ENCODE data around the gene ADA. TPM values are rescaled to one million over a fixed set of nuclear protein-coding genes. Genes with fewer than 3 reads are reported as not detected.
"Not testable (repeated sequence)": the region's sequence is repeated elsewhere in the genome, so short reads cannot be mapped to it uniquely, and the experiment has no call there.

The ADA gene
- total RNA-seq, 4 donors from 2014 or later, result 1.6 to 25.6 (median 5.0) TPM

- DNase-seq, result no peak
Observed at GRCh38 chr20:44590980-44591778, 60.3 kb downstream of the ADA start.

GRCh38 chr20:44589537-44589936 lies 62.0 kb downstream of the ADA start:
- Histone ChIP-seq H3K36me3 (peaks cover 0 to 16% (median 0%) of the 10 kb centered on the region in 3 donors), H3K27me3 (no peaks in the 10 kb centered on the region), H3K4me1 (peaks cover 0 to 18% (median 3%) of the 10 kb centered on the region in 4 donors), H3K4me3 (no peak overlapping the region), H3K27ac (peak overlapping the region in 1 of 4 donors; percentile 82), H3K9me3 (no peaks in the 10 kb centered on the region)
- TF ChIP-seq POLR2A (IDR thresholded peaks at IDR 0.05) (no peak), CTCF (IDR thresholded peaks at IDR 0.05) (no peak)
- no peak for DNase-seq

More at GRCh38 chr20:44590980-44591778, 60.3 kb downstream of the ADA start:
- TF ChIP-seq POLR2A (IDR thresholded peaks at IDR 0.05) (no peak), CTCF (IDR thresholded peaks at IDR 0.05) (no peak)
- Histone ChIP-seq H3K9me3 (no peaks in the 10 kb centered on the region), H3K36me3 (peaks cover 0 to 16% (median 0%) of the 10 kb centered on the region in 3 donors), H3K27me3 (no peaks in the 10 kb centered on the region), H3K4me3 (no peak overlapping the region), H3K4me1 (peaks cover 0 to 16% (median 3%) of the 10 kb centered on the region in 4 donors), H3K27ac (peak overlapping the region in 1 of 4 donors; percentile 50)

- Histone ChIP-seq H3K36me3 (peaks cover 0 to 16% (median 0%) of the 10 kb centered on the region in 3 donors), H3K27ac (peak overlapping the region in 2 of 4 donors; percentile 56 to 82), H3K4me1 (peaks cover 0 to 11% (median 2%) of the 10 kb centered on the region in 4 donors)
- not testable (repeated sequence) for DNase-seq, H3K9me3 ChIP-seq, H3K27me3 ChIP-seq, H3K4me3 ChIP-seq
Observed at GRCh38 chr20:44588321-44588720, 63.2 kb downstream of the ADA start.

GRCh38 chr20:44587035-44587980 lies 64.2 kb downstream of the ADA start:
- peaks cover 0 to 11% (median 2%) of the 10 kb centered on the region in 4 donors for H3K4me1 ChIP-seq
- no peaks in the 10 kb centered on the region for H3K9me3 ChIP-seq
- peak overlapping the region; percentile 25 to 88 (median 69) for H3K27ac ChIP-seq
- peak in 1 of 3 donors; percentile 35 for DNase-seq
- TF ChIP-seq CTCF (IDR thresholded peaks at IDR 0.05), result no peak
- no peak for TF ChIP-seq POLR2A (IDR thresholded peaks at IDR 0.05)
- peaks cover 0 to 16% (median 0%) of the 10 kb centered on the region in 3 donors for H3K36me3 ChIP-seq
- no peaks in the 10 kb centered on the region for H3K27me3 ChIP-seq
- no peak overlapping the region for H3K4me3 ChIP-seq

- peak in 2 of 3 donors; percentile 82 to 88 for DNase-seq
- no peaks in the 10 kb centered on the region for H3K27me3 ChIP-seq
- H3K27ac ChIP-seq, result peak overlapping the region; percentile 25 to 88 (median 69)
- TF ChIP-seq POLR2A (IDR thresholded peaks at IDR 0.05), result no peak
- TF ChIP-seq CTCF (IDR thresholded peaks at IDR 0.05), result no peak
- H3K4me3 ChIP-seq, result no peak overlapping the region
- H3K9me3 ChIP-seq, result no peaks in the 10 kb centered on the region
- H3K36me3 ChIP-seq, result peaks cover 0 to 14% (median 0%) of the 10 kb centered on the region in 3 donors
- H3K4me1 ChIP-seq, result peaks cover 0 to 11% (median 5%) of the 10 kb centered on the region in 4 donors
Observed at GRCh38 chr20:44586289-44586911, 65.1 kb downstream of the ADA start.

Measured in Peyer's patch (tissue), 4 donors.